Astrocyte (in vitro differentiated cells and primary cell): Measurements from ENCODE around the gene EEA1. TPM values are rescaled to one million over a fixed set of nuclear protein-coding genes. Genes with fewer than 3 reads are reported as not detected.

Source experiments
- DNase-seq: peaks from one replicate; pipeline ENCODE4 v3.0.0-alpha.2; 2010; ENCODE audit warnings: low read depth
- FAIRE-seq: peaks from 2 replicates; lab custom pipeline; 2011; peaks lifted over from hg19 to GRCh38; lab: Jason Lieb, UNC
- H2AFZ ChIP-seq: 2 replicates; pipeline ENCODE4 v1.6.0; 2012; ENCODE audit warnings: low read depth, low read length, inconsistent platforms
- H3K27ac ChIP-seq: 2 replicates; pipeline ENCODE4 v1.5.1; 2011; ENCODE audit warnings: low read depth, low read length, inconsistent platforms
- H3K27me3 ChIP-seq: 2 replicates; pipeline ENCODE4 v1.6.0; 2011; ENCODE audit warnings: low read length, inconsistent platforms; ENCODE audit not compliant: insufficient read depth
- H3K36me3 ChIP-seq: 2 replicates; pipeline ENCODE4 v1.5.1; 2011; ENCODE audit warnings: low read length, inconsistent platforms; ENCODE audit not compliant: insufficient read depth
- H3K4me1 ChIP-seq: 2 replicates; pipeline ENCODE4 v1.5.1; 2011; ENCODE audit warnings: low read length, inconsistent platforms; ENCODE audit not compliant: insufficient read depth
- H3K4me2 ChIP-seq: 2 replicates; pipeline ENCODE4 v1.6.0; 2012; ENCODE audit warnings: low read length, inconsistent platforms
- H3K4me3 ChIP-seq: 2 replicates; pipeline ENCODE4 v1.5.1; 2011; ENCODE audit warnings: low read depth, mild to moderate bottlenecking, low read length, inconsistent platforms; ENCODE audit not compliant: insufficient read depth
- H3K79me2 ChIP-seq: 2 replicates; pipeline ENCODE4 v1.6.0; 2012; ENCODE audit warnings: mild to moderate bottlenecking, low read length, inconsistent platforms; ENCODE audit not compliant: insufficient read depth
- H3K9ac ChIP-seq: 2 replicates; pipeline ENCODE4 v1.6.0; 2012; ENCODE audit warnings: mild to moderate bottlenecking, low read length, inconsistent platforms
- H3K9me3 ChIP-seq: 2 replicates; pipeline ENCODE4 v1.5.1; 2012; ENCODE audit warnings: low read depth, mild to moderate bottlenecking, low read length, inconsistent platforms; ENCODE audit not compliant: insufficient read depth
- H4K20me1 ChIP-seq: 2 replicates; pipeline ENCODE4 v1.6.0; 2012; ENCODE audit warnings: low read length, inconsistent platforms; ENCODE audit not compliant: insufficient read depth
- H3K27ac Mint-ChIP-seq: one replicate; pipeline ENCODE4 v1.8.0; 2021; ENCODE audit warnings: mild to moderate bottlenecking, mixed read lengths; ENCODE audit not compliant: unreplicated experiment
- H3K27me3 Mint-ChIP-seq: one replicate; pipeline ENCODE4 v1.8.0; 2021; ENCODE audit warnings: low read depth, mixed read lengths; ENCODE audit not compliant: unreplicated experiment
- H3K36me3 Mint-ChIP-seq: one replicate; pipeline ENCODE4 v1.8.0; 2021; ENCODE audit warnings: low read depth, mixed read lengths; ENCODE audit not compliant: unreplicated experiment
- H3K4me1 Mint-ChIP-seq: one replicate; pipeline ENCODE4 v1.8.0; 2021; ENCODE audit warnings: low read depth, mixed read lengths; ENCODE audit not compliant: unreplicated experiment
- H3K4me3 Mint-ChIP-seq: one replicate; pipeline ENCODE4 v1.8.0; 2021; ENCODE audit warnings: mild to moderate bottlenecking, moderate library complexity, mixed read lengths; ENCODE audit not compliant: unreplicated experiment
- H3K9me3 Mint-ChIP-seq: one replicate; pipeline ENCODE4 v1.8.0; 2021; ENCODE audit warnings: mild to moderate bottlenecking, mixed read lengths; ENCODE audit not compliant: unreplicated experiment
- CTCF ChIP-seq: IDR thresholded peaks from 2 replicates; pipeline ENCODE4 v1.5.1; 2011; ENCODE audit warnings: low read depth, mild to moderate bottlenecking, inconsistent platforms, low read length, moderate library complexity; ENCODE audit not compliant: insufficient read depth
- EZH2 ChIP-seq: IDR thresholded peaks from 2 replicates; pipeline ENCODE4 v1.6.1; 2012; ENCODE audit warnings: mild to moderate bottlenecking, low read length, inconsistent platforms; ENCODE audit not compliant: insufficient read depth
- total RNA-seq: library from RNA; stranded (reverse); gene quantifications from 2 replicates; pipeline ENCODE4 v1.2.1, GENCODE V29; 2021

EEA1 gene
- total RNA-seq, 1 donor from 2014 or later, result 36.5 TPM

- peaks cover 2% of the 10 kb centered on the region for H3K9me3 Mint-ChIP-seq
- FAIRE-seq, result no peak
- Histone ChIP-seq H2AFZ (no peak overlapping the region), H3K4me3 (no peak overlapping the region), H3K27ac (no peak overlapping the region), H3K4me2 (no peak overlapping the region), H3K9ac (no peak overlapping the region), H3K79me2 (no peaks in the 10 kb centered on the region), H3K9me3 (no peaks in the 10 kb centered on the region), H4K20me1 (no peaks in the 10 kb centered on the region), H3K36me3 (peaks cover 7% of the 10 kb centered on the region), H3K27me3 (no peaks in the 10 kb centered on the region), H3K4me1 (no peaks in the 10 kb centered on the region)
- TF ChIP-seq CTCF (no peak), EZH2 (no peak)
- no peaks in the 10 kb centered on the region for H3K4me1 Mint-ChIP-seq
- H3K4me3 Mint-ChIP-seq, result no peak overlapping the region
- no peaks in the 10 kb centered on the region for H3K27me3 Mint-ChIP-seq
- DNase-seq, result no peak
- no peak overlapping the region for H3K27ac Mint-ChIP-seq
- H3K36me3 Mint-ChIP-seq, result peaks cover 13% of the 10 kb centered on the region
Observed at GRCh38 chr12:92845329-92845728, 83.8 kb downstream of the EEA1 start.

- H3K4me3 Mint-ChIP-seq, result no peak overlapping the region
- no peaks in the 10 kb centered on the region for H3K4me1 Mint-ChIP-seq
- Histone ChIP-seq H3K4me3 (no peak overlapping the region), H2AFZ (no peak overlapping the region), H3K27ac (no peak overlapping the region), H3K36me3 (peaks cover 3% of the 10 kb centered on the region), H3K4me2 (no peak overlapping the region), H4K20me1 (no peaks in the 10 kb centered on the region), H3K4me1 (no peaks in the 10 kb centered on the region), H3K27me3 (no peaks in the 10 kb centered on the region), H3K9me3 (no peaks in the 10 kb centered on the region), H3K79me2 (no peaks in the 10 kb centered on the region), H3K9ac (no peak overlapping the region)
- H3K27me3 Mint-ChIP-seq, result no peaks in the 10 kb centered on the region
- H3K9me3 Mint-ChIP-seq, result peaks cover 2% of the 10 kb centered on the region
- FAIRE-seq (no peak), DNase-seq (no peak)
- H3K36me3 Mint-ChIP-seq, result peaks cover 15% of the 10 kb centered on the region
- TF ChIP-seq EZH2 (no peak), CTCF (no peak)
- H3K27ac Mint-ChIP-seq, result no peak overlapping the region
Observed at GRCh38 chr12:92844151-92844763, 84.8 kb downstream of the EEA1 start.

DNA sequence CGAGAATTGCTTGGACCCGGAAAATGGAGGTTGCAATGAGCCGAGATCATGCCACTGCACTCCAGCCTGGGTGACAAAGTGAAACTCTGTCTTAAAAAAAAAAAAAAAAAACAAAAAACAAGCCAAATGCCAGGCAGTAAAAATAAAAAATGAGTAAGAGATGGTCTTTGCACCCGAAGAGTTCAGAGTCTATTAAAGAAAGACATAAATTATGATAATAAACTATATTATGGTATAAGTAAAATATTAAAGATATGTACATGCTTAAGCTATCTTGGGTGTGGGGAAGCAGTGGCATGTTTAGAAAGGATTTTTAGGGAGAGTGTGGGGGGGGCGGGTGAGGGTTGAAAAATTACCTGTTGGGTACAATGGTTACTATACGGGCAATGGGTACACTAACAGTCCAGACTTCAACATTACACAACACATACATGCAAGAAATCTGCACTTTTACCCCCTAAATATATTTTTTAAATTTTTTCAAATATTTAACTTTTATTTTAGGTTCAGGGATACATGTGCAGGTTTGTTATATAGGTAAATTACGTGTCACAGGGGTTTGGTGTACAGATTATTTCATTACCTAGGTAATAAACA lies 99.3 kb downstream of the EEA1 start:
- no peak overlapping the region for H3K27ac Mint-ChIP-seq
- Histone ChIP-seq H4K20me1 (no peaks in the 10 kb centered on the region), H3K9ac (no peak overlapping the region), H3K27ac (no peak overlapping the region), H2AFZ (no peak overlapping the region), H3K36me3 (peaks cover 4% of the 10 kb centered on the region), H3K79me2 (no peaks in the 10 kb centered on the region), H3K4me3 (no peak overlapping the region), H3K9me3 (no peaks in the 10 kb centered on the region), H3K4me2 (no peak overlapping the region), H3K27me3 (no peaks in the 10 kb centered on the region), H3K4me1 (no peaks in the 10 kb centered on the region)
- H3K9me3 Mint-ChIP-seq, result no peaks in the 10 kb centered on the region
- DNase-seq, result no peak
- no peaks in the 10 kb centered on the region for H3K36me3 Mint-ChIP-seq
- H3K27me3 Mint-ChIP-seq, result no peaks in the 10 kb centered on the region
- H3K4me1 Mint-ChIP-seq, result no peaks in the 10 kb centered on the region
- no peak for FAIRE-seq
- TF ChIP-seq CTCF (no peak), EZH2 (no peak)
- no peak overlapping the region for H3K4me3 Mint-ChIP-seq
